Measurements from ENCODE around the gene CEMIP2. TPM values are rescaled to one million over a fixed set of nuclear protein-coding genes. Genes with fewer than 3 reads are reported as not detected.

Gene CEMIP2
- total RNA-seq, 4 donors from 2014 or later = 10.6 to 29.9 (median 14.7) TPM

DNA sequence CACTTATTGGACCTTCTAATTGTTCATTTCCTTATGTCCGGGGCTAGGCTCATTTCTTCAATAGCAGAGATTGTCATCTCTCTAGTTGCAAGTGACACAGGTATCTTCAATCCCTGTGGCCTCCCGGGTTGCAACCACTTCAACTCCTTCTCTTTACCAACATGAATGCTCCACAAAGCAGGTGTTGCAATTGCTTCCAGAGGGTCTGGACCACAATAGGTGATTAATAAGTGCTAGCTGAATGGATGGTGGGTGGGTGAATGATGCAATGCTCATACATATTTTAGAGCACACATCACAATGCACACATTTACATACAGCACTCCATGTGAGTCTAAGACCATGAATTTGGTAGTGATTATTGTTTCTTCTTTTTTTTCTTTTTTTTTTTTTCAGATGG, 2.6 kb downstream of the CEMIP2 start:
- Histone ChIP-seq H3K4me3 (no peak overlapping the region), H3K36me3 (no peaks in the 10 kb centered on the region), H3K9me3 (no peaks in the 10 kb centered on the region), H3K27ac (no peak overlapping the region), H3K27me3 (no peaks in the 10 kb centered on the region), H3K4me1 (peaks cover 51 to 67% of the 10 kb centered on the region in 2 donors)
- TF ChIP-seq, protein P1, sequence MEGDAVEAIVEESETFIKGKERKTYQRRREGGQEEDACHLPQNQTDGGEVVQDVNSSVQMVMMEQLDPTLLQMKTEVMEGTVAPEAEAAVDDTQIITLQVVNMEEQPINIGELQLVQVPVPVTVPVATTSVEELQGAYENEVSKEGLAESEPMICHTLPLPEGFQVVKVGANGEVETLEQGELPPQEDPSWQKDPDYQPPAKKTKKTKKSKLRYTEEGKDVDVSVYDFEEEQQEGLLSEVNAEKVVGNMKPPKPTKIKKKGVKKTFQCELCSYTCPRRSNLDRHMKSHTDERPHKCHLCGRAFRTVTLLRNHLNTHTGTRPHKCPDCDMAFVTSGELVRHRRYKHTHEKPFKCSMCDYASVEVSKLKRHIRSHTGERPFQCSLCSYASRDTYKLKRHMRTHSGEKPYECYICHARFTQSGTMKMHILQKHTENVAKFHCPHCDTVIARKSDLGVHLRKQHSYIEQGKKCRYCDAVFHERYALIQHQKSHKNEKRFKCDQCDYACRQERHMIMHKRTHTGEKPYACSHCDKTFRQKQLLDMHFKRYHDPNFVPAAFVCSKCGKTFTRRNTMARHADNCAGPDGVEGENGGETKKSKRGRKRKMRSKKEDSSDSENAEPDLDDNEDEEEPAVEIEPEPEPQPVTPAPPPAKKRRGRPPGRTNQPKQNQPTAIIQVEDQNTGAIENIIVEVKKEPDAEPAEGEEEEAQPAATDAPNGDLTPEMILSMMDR (IDR thresholded peaks at IDR 0.05 in 4 of 5, conservative IDR thresholded peaks at IDR 0.05 in 1 of 5) = no peak
- no peak for TF ChIP-seq POLR2A (IDR thresholded peaks at IDR 0.05)
- no peak for ATAC-seq
- DNase-seq = no peak
- in situ Hi-C loops (cut with MboI; ENCODE audit: low sequenced_read_pairs in 4 of 4) (loop anchor here in 1 of 4 donors (25.0 kb wide), 1 partner anchor 97 kb away; no protein-coding TSS in a partner anchor), intact Hi-C loops (cut with DNase I; ENCODE audit: low total_unique reads) (loop anchor here (5.0 to 10.0 kb wide), 5 partner anchors 48 to 1151 kb away; partner anchors contain the start of gene ZFAND5)

- ATAC-seq (no peak), DNase-seq (no peak)
- Histone ChIP-seq H3K9me3 (no peaks in the 10 kb centered on the region), H3K4me3 (no peak overlapping the region), H3K27ac (no peak overlapping the region), H3K36me3 (no peaks in the 10 kb centered on the region), H3K27me3 (no peaks in the 10 kb centered on the region), H3K4me1 (peaks cover 48 to 71% of the 10 kb centered on the region in 2 donors)
- in situ Hi-C loops (cut with MboI; ENCODE audit: low sequenced_read_pairs in 4 of 4) (loop anchor here in 1 of 4 donors (25.0 kb wide), 1 partner anchor 97 kb away; no protein-coding TSS in a partner anchor), intact Hi-C loops (cut with DNase I; ENCODE audit: low total_unique reads) (loop anchor here (5.0 to 10.0 kb wide), 5 partner anchors 48 to 1150 kb away; partner anchors contain the start of gene ZFAND5)
- TF ChIP-seq, protein P1 (IDR thresholded peaks at IDR 0.05 in 4 of 5, conservative IDR thresholded peaks at IDR 0.05 in 1 of 5) = no peak
- no peak for TF ChIP-seq POLR2A (IDR thresholded peaks at IDR 0.05)
These were observed 3.4 kb downstream of the CEMIP2 start for GRCh38 chr9:71764891-71765290.

- Histone ChIP-seq H3K4me1 (peaks cover 46 to 69% of the 10 kb centered on the region in 2 donors), H3K27me3 (no peaks in the 10 kb centered on the region), H3K27ac (peak overlapping the region in 1 of 4 donors; percentile 13), H3K4me3 (no peak overlapping the region), H3K36me3 (no peaks in the 10 kb centered on the region), H3K9me3 (no peaks in the 10 kb centered on the region)
- no peak for TF ChIP-seq POLR2A (IDR thresholded peaks at IDR 0.05)
- TF ChIP-seq, protein P1 (IDR thresholded peaks at IDR 0.05 in 4 of 5, conservative IDR thresholded peaks at IDR 0.05 in 1 of 5) = no peak
- intact Hi-C loops (cut with DNase I; ENCODE audit: low total_unique reads) (loop anchor here (10.0 kb wide), 3 partner anchors 600 to 1150 kb away; partner anchors contain the start of gene ZFAND5), in situ Hi-C loops (cut with MboI; ENCODE audit: low sequenced_read_pairs in 4 of 4) (loop anchor here in 1 of 4 donors (25.0 kb wide), 1 partner anchor 98 kb away; no protein-coding TSS in a partner anchor)
- ATAC-seq (no peak), DNase-seq (no peak)
These were observed 3.9 kb downstream of the CEMIP2 start for GRCh38 chr9:71764463-71764862.

- no peak overlapping the region for H3K27ac ChIP-seq
- DNase-seq = no peak
- no peaks in the 10 kb centered on the region for H3K9me3 ChIP-seq
- no peak for ATAC-seq
- no peaks in the 10 kb centered on the region for H3K27me3 ChIP-seq
- in situ Hi-C loops (cut with MboI; ENCODE audit: low sequenced_read_pairs in 4 of 4) (loop anchor here in 1 of 4 donors (25.0 kb wide), 1 partner anchor 98 kb away; no protein-coding TSS in a partner anchor), intact Hi-C loops (cut with DNase I; ENCODE audit: low total_unique reads) (loop anchor here (10.0 kb wide), 3 partner anchors 601 to 1149 kb away; partner anchors contain the start of gene ZFAND5)
- H3K36me3 ChIP-seq = no peaks in the 10 kb centered on the region
- no peak overlapping the region for H3K4me3 ChIP-seq
- H3K4me1 ChIP-seq = peaks cover 52 to 75% of the 10 kb centered on the region in 2 donors
- TF ChIP-seq POLR2A (IDR thresholded peaks at IDR 0.05) = no peak
- TF ChIP-seq, protein P1 (IDR thresholded peaks at IDR 0.05 in 4 of 5, conservative IDR thresholded peaks at IDR 0.05 in 1 of 5) = no peak
These were observed 4.5 kb downstream of the CEMIP2 start for GRCh38 chr9:71763832-71764231.
